ENCODE data around the gene CHCHD3.

DNA sequence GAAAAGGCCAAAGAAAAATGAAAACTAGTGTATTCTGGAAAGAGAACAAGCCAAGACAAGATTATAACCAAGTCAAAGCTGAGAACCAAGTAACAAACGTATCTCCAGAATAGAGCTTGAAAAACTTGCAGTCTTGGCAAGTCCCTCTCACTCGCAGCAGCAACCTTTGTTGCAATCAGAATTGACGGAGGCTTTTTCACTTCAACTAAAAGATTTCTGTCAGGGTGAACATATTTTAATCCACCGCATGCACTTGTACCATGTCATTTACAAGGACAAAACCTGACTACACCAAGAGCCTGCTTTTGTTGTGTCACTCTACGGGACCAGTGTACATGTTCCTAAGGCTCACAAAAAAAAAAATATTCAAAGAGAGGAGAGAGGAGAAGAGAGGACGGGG lies 122.0 kb downstream of the CHCHD3 start:
- TF ChIP-seq CTCF (IDR thresholded peaks at IDR 0.05) (no peak), EZH2phosphoT487 (IDR thresholded peaks at IDR 0.05) (no peak), EZH2 (IDR thresholded peaks at IDR 0.05) (no peak)
